ENCODE results near the gene TXNRD1.

TXNRD1 gene

DNA sequence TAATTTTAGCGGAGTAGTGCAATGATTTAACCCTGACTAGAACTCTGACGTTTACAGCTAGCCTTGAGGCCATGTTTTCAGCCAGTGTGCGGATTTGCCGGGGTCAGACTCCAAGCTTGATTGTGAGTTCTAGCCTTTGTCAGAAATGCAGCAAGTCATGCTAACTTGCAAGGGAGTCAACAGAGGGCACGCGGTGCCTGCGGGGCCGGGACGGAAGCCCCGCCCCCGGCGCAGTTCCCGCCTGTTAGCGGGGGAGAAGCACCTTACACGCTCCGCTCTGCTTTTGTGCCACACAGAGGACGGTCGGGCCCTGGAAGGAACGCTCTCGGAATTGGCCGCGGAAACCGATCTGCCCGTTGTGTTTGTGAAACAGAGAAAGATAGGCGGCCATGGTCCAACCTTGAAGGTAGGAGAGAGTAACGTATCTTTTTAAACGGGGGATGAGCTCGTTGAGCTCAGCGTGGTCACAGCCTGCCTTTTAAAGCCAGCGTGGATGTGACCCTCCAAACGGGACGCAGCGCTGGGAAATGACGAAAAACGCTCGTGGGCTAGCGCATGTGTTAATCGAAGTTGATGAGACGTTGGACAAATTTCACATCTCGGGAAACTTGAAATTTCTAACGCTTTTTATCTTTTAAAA is 73.2 kb downstream of the TXNRD1 start (continued):
- TF ChIP-seq KLF9 (tag by site-specific recombination; IDR thresholded peaks at IDR 0.05; ENCODE audit: low read depth) (peak; percentile 69), ZNF571 (tag by site-specific recombination; IDR thresholded peaks at IDR 0.05) (no peak), FEZF1 (tag by site-specific recombination; IDR thresholded peaks at IDR 0.05) (peak; percentile 16; the same call in 1 of the 2 replicates), ZNF777 (tag by site-specific recombination; IDR thresholded peaks at IDR 0.05; ENCODE audit: borderline replicate concordance) (no peak), ZNF175 (tag by site-specific recombination; IDR thresholded peaks at IDR 0.05) (no peak), ZNF2 (tag by site-specific recombination; IDR thresholded peaks at IDR 0.05) (peak; percentile 75), ZNF146 (tag by site-specific recombination; IDR thresholded peaks at IDR 0.05) (no peak), ZNF155 (tag by site-specific recombination; IDR thresholded peaks at IDR 0.05) (no peak), ZNF670 (tag by site-specific recombination; IDR thresholded peaks at IDR 0.05; ENCODE audit: low read depth) (no peak), ZNF341 (tag by site-specific recombination; IDR thresholded peaks at IDR 0.05; ENCODE audit: low read depth) (peak; percentile 83), SALL2 (tag by site-specific recombination; IDR thresholded peaks at IDR 0.05; ENCODE audit: borderline replicate concordance) (no peak), ZNF335 (tag by site-specific recombination; conservative IDR thresholded peaks at IDR 0.05) (peak; percentile 46), ZNF626 (tag by site-specific recombination; IDR thresholded peaks at IDR 0.05) (no peak), SP7 (tag by site-specific recombination; IDR thresholded peaks at IDR 0.05) (peak; percentile 84)
- TF ChIP-seq, protein P1, sequence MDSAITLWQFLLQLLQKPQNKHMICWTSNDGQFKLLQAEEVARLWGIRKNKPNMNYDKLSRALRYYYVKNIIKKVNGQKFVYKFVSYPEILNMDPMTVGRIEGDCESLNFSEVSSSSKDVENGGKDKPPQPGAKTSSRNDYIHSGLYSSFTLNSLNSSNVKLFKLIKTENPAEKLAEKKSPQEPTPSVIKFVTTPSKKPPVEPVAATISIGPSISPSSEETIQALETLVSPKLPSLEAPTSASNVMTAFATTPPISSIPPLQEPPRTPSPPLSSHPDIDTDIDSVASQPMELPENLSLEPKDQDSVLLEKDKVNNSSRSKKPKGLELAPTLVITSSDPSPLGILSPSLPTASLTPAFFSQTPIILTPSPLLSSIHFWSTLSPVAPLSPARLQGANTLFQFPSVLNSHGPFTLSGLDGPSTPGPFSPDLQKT (IDR thresholded peaks at IDR 0.05; ENCODE audit: borderline replicate concordance, low read depth, low read length) = no peak
- TF ChIP-seq, protein P2, sequence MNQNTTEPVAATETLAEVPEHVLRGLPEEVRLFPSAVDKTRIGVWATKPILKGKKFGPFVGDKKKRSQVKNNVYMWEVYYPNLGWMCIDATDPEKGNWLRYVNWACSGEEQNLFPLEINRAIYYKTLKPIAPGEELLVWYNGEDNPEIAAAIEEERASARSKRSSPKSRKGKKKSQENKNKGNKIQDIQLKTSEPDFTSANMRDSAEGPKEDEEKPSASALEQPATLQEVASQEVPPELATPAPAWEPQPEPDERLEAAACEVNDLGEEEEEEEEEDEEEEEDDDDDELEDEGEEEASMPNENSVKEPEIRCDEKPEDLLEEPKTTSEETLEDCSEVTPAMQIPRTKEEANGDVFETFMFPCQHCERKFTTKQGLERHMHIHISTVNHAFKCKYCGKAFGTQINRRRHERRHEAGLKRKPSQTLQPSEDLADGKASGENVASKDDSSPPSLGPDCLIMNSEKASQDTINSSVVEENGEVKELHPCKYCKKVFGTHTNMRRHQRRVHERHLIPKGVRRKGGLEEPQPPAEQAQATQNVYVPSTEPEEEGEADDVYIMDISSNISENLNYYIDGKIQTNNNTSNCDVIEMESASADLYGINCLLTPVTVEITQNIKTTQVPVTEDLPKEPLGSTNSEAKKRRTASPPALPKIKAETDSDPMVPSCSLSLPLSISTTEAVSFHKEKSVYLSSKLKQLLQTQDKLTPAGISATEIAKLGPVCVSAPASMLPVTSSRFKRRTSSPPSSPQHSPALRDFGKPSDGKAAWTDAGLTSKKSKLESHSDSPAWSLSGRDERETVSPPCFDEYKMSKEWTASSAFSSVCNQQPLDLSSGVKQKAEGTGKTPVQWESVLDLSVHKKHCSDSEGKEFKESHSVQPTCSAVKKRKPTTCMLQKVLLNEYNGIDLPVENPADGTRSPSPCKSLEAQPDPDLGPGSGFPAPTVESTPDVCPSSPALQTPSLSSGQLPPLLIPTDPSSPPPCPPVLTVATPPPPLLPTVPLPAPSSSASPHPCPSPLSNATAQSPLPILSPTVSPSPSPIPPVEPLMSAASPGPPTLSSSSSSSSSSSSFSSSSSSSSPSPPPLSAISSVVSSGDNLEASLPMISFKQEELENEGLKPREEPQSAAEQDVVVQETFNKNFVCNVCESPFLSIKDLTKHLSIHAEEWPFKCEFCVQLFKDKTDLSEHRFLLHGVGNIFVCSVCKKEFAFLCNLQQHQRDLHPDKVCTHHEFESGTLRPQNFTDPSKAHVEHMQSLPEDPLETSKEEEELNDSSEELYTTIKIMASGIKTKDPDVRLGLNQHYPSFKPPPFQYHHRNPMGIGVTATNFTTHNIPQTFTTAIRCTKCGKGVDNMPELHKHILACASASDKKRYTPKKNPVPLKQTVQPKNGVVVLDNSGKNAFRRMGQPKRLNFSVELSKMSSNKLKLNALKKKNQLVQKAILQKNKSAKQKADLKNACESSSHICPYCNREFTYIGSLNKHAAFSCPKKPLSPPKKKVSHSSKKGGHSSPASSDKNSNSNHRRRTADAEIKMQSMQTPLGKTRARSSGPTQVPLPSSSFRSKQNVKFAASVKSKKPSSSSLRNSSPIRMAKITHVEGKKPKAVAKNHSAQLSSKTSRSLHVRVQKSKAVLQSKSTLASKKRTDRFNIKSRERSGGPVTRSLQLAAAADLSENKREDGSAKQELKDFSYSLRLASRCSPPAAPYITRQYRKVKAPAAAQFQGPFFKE (tag by site-specific recombination; IDR thresholded peaks at IDR 0.05; ENCODE audit: borderline replicate concordance) = no peak
- TF ChIP-seq, protein P3, sequence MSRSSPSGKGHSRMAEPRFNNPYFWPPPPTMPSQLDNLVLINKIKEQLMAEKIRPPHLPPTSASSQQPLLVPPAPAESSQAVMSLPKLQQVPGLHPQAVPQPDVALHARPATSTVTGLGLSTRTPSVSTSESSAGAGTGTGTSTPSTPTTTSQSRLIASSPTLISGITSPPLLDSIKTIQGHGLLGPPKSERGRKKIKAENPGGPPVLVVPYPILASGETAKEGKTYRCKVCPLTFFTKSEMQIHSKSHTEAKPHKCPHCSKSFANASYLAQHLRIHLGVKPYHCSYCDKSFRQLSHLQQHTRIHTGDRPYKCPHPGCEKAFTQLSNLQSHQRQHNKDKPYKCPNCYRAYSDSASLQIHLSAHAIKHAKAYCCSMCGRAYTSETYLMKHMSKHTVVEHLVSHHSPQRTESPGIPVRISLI (tag by site-specific recombination; IDR thresholded peaks at IDR 0.05) = no peak
- TF ChIP-seq, protein P4, sequence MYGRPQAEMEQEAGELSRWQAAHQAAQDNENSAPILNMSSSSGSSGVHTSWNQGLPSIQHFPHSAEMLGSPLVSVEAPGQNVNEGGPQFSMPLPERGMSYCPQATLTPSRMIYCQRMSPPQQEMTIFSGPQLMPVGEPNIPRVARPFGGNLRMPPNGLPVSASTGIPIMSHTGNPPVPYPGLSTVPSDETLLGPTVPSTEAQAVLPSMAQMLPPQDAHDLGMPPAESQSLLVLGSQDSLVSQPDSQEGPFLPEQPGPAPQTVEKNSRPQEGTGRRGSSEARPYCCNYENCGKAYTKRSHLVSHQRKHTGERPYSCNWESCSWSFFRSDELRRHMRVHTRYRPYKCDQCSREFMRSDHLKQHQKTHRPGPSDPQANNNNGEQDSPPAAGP (tag by site-specific recombination; IDR thresholded peaks at IDR 0.05) = peak; percentile 47; the same call in 1 of the 2 replicates
- TF ChIP-seq, protein P5, sequence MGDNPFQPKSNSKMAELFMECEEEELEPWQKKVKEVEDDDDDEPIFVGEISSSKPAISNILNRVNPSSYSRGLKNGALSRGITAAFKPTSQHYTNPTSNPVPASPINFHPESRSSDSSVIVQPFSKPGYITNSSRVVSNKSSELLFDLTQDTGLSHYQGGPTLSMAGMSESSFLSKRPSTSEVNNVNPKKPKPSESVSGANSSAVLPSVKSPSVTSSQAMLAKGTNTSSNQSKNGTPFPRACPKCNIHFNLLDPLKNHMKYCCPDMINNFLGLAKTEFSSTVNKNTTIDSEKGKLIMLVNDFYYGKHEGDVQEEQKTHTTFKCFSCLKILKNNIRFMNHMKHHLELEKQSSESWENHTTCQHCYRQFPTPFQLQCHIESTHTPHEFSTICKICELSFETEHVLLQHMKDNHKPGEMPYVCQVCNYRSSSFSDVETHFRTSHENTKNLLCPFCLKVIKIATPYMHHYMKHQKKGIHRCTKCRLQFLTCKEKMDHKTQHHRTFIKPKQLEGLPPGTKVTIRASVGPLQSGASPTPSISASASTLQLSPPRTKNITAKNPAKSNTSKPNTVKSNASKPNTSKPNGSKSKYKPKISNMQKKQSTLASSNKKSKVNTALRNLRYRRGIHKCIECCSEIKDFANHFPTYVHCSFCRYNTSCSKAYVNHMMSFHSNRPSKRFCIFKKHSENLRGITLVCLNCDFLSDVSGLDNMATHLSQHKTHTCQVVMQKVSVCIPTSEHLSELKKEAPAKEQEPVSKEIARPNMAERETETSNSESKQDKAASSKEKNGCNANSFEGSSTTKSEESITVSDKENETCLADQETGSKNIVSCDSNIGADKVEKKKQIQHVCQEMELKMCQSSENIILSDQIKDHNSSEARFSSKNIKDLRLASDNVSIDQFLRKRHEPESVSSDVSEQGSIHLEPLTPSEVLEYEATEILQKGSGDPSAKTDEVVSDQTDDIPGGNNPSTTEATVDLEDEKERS (tag by site-specific recombination; IDR thresholded peaks at IDR 0.05) = no peak
- TF ChIP-seq, protein P6, sequence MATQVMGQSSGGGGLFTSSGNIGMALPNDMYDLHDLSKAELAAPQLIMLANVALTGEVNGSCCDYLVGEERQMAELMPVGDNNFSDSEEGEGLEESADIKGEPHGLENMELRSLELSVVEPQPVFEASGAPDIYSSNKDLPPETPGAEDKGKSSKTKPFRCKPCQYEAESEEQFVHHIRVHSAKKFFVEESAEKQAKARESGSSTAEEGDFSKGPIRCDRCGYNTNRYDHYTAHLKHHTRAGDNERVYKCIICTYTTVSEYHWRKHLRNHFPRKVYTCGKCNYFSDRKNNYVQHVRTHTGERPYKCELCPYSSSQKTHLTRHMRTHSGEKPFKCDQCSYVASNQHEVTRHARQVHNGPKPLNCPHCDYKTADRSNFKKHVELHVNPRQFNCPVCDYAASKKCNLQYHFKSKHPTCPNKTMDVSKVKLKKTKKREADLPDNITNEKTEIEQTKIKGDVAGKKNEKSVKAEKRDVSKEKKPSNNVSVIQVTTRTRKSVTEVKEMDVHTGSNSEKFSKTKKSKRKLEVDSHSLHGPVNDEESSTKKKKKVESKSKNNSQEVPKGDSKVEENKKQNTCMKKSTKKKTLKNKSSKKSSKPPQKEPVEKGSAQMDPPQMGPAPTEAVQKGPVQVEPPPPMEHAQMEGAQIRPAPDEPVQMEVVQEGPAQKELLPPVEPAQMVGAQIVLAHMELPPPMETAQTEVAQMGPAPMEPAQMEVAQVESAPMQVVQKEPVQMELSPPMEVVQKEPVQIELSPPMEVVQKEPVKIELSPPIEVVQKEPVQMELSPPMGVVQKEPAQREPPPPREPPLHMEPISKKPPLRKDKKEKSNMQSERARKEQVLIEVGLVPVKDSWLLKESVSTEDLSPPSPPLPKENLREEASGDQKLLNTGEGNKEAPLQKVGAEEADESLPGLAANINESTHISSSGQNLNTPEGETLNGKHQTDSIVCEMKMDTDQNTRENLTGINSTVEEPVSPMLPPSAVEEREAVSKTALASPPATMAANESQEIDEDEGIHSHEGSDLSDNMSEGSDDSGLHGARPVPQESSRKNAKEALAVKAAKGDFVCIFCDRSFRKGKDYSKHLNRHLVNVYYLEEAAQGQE (tag by site-specific recombination; IDR thresholded peaks at IDR 0.05) = no peak
- TF ChIP-seq, protein P7, sequence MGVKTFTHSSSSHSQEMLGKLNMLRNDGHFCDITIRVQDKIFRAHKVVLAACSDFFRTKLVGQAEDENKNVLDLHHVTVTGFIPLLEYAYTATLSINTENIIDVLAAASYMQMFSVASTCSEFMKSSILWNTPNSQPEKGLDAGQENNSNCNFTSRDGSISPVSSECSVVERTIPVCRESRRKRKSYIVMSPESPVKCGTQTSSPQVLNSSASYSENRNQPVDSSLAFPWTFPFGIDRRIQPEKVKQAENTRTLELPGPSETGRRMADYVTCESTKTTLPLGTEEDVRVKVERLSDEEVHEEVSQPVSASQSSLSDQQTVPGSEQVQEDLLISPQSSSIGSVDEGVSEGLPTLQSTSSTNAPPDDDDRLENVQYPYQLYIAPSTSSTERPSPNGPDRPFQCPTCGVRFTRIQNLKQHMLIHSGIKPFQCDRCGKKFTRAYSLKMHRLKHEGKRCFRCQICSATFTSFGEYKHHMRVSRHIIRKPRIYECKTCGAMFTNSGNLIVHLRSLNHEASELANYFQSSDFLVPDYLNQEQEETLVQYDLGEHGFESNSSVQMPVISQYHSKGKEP (tag by site-specific recombination; IDR thresholded peaks at IDR 0.05) = peak; percentile 99
